Chondrocyte (in vitro differentiated cells): ENCODE measurements around the gene VAMP7. TPM values are rescaled to one million over a fixed set of nuclear protein-coding genes. Genes with fewer than 3 reads are reported as not detected.
"Not testable (repeated sequence)": the region's sequence is repeated elsewhere in the genome, so short reads cannot be mapped to it uniquely, and the experiment has no call there.

Experiments used
- DNase-seq: peaks from one replicate; pipeline ENCODE4 v3.0.0; 2021; ENCODE audit warnings: mixed read lengths, low spot score
- H3K27ac Mint-ChIP-seq: one replicate; pipeline ENCODE4 v1.8.0; 2021; ENCODE audit warnings: mild to moderate bottlenecking, moderate library complexity, mixed read lengths; ENCODE audit not compliant: unreplicated experiment
- H3K27me3 Mint-ChIP-seq: 2 replicates; pipeline ENCODE4 v1.8.0; 2021; ENCODE audit warnings: low read depth, mixed read lengths
- H3K36me3 Mint-ChIP-seq: 2 replicates; pipeline ENCODE4 v1.8.0; 2021; ENCODE audit warnings: low read depth, mixed read lengths
- H3K4me1 Mint-ChIP-seq: 2 replicates; pipeline ENCODE4 v1.8.0; 2021; ENCODE audit warnings: low read depth, mild to moderate bottlenecking, mixed read lengths
- H3K4me3 Mint-ChIP-seq: one replicate; pipeline ENCODE4 v1.8.0; 2021; ENCODE audit warnings: mild to moderate bottlenecking, moderate library complexity, mixed read lengths; ENCODE audit not compliant: unreplicated experiment
- H3K9me3 Mint-ChIP-seq: 2 replicates; pipeline ENCODE4 v1.8.0; 2021; ENCODE audit warnings: low read depth, mixed read lengths
- long read RNA-seq: library from polyadenylated mRNA; stranded (forward); transcript quantifications from one replicate; pipeline ENCODE4 v2.0.0, GENCODE V29; 2021
- total RNA-seq: library from RNA; stranded (reverse); gene quantifications from 3 replicates; pipeline ENCODE4 v1.2.1, GENCODE V29; 2021
- TF ChIP-seq, protein P1 (sequence below): fragments of 200-600 bp; sonication (generic); IDR thresholded peaks from 2 replicates; pipeline ENCODE4 v1.5.0; 2021; ENCODE audit warnings: antibody characterized with exemption, mild to moderate bottlenecking, moderate library complexity

The VAMP7 gene, protein sequence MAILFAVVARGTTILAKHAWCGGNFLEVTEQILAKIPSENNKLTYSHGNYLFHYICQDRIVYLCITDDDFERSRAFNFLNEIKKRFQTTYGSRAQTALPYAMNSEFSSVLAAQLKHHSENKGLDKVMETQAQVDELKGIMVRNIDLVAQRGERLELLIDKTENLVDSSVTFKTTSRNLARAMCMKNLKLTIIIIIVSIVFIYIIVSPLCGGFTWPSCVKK
- total RNA-seq, result 35.7 to 40.3 TPM (median 37.4 TPM) in 3 replicates
- long read RNA-seq, transcript VAMP7-202 (8 exons, 2,646 nt), result major isoform, 105 of 134 reads
- long read RNA-seq, transcript VAMP7-205 (8 exons, 742 nt), result minor isoform, 8 of 134 reads
- long read RNA-seq, partial matches to known transcripts, result 2 of 134 reads
- long read RNA-seq, other reads (novel, unspliced or antisense), result 10 of 134 reads

DNA sequence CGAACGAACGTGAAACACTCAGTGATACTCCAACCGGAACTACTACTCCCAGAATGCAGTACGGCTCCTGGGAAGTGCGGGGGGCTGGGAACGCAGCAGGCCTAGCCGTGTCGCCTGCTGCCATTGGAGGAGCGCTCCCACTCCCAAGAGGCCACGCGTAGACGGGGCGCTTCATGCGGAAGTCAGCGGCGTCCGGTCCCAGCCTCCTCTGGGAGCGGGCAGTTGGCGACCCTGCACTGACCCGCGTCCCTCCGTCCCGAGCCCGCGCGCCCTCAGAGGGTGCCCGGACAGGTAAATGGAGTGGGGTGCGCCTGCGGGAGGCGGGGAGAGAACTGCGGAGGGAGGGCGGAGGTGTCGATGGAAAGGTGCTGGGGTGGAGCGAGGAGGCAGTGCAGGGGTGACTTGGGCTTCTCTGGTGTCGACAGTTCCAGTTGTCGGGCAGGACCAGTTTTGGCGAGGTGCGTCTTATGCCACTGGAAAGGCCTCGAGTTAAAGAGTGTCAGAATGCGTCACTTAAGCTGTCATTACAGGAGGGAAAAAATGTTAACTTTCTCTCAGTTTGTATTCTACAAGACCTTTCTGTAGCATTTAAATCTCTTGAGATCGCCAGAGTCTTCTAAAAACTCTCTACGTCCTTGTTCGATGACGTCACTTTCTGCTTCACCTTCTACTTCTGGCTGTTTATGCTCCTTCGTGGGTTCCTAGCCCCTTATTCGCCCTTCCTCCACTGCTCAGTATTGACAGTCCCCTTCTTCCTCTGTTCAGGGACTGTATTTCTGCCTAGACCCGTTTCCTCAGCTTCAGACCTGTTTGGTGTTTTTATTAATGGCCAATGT is at the start of gene VAMP7:
Gene VAMP7, plus strand, starts transcription at position 188 of the 836 bp plus-strand sequence. CDS start 8,122 bp downstream, outside the sequence.
- Mint-ChIP-seq H3K27me3 (peaks cover 2% of the 10 kb centered on the region), H3K4me3 (peak within 1 kb of the TSS; percentile 87), H3K4me1 (peaks cover 18% of the 10 kb centered on the region), H3K36me3 (no peaks in the 10 kb centered on the region), H3K27ac (peak within 1 kb of the TSS; percentile 94), H3K9me3 (no peaks in the 10 kb centered on the region)
- TF ChIP-seq, protein P1, sequence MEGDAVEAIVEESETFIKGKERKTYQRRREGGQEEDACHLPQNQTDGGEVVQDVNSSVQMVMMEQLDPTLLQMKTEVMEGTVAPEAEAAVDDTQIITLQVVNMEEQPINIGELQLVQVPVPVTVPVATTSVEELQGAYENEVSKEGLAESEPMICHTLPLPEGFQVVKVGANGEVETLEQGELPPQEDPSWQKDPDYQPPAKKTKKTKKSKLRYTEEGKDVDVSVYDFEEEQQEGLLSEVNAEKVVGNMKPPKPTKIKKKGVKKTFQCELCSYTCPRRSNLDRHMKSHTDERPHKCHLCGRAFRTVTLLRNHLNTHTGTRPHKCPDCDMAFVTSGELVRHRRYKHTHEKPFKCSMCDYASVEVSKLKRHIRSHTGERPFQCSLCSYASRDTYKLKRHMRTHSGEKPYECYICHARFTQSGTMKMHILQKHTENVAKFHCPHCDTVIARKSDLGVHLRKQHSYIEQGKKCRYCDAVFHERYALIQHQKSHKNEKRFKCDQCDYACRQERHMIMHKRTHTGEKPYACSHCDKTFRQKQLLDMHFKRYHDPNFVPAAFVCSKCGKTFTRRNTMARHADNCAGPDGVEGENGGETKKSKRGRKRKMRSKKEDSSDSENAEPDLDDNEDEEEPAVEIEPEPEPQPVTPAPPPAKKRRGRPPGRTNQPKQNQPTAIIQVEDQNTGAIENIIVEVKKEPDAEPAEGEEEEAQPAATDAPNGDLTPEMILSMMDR, result no peak
- DNase-seq, result peak; percentile 95

DNA sequence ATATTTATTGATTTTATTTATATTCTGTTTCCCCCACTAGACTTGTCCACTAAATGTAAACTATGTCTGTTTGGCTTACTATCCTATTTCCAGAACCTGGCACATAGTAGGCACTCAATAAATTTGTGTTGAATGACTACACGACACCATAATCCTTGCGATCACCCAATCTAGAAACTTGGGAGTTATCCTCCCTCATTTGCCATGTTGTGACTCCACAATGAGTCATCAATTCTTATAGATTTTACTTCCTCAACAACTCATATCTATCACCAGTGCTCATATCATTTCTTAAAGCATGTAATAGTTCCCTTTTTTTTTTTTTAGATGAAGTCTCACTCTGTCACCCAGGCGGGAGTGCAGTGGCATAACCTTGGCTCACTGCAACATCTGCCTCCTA is 39.9 kb upstream of the VAMP7 start:
- H3K27ac Mint-ChIP-seq, result no peak overlapping the region
- TF ChIP-seq, protein P1, result no peak
- peaks cover 21% of the 10 kb centered on the region for H3K9me3 Mint-ChIP-seq
- no peaks in the 10 kb centered on the region for H3K36me3 Mint-ChIP-seq
- no peaks in the 10 kb centered on the region for H3K4me1 Mint-ChIP-seq
- H3K4me3 Mint-ChIP-seq, result no peak overlapping the region
- no peaks in the 10 kb centered on the region for H3K27me3 Mint-ChIP-seq
- DNase-seq, result no peak

DNA sequence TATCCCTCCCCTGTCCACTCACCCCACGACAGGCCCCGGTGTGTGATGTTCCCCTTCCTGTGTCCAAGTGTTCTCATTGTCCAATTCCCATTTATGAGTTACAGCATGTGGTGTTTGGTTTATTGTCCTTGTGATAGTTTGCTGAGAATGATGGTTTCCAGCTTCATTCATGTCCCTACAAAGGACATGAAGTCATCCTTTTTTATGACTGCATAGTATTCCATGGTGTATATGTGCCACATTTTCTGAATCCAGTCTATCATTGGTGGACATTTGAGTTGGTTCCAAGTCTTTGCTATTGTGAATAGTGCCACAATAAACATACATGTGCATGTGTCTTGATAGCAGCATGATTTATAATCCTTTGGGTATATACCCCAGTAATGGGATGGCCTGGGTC is 29.4 kb upstream of the VAMP7 start:
- H3K27ac Mint-ChIP-seq, H3K4me3 Mint-ChIP-seq, H3K36me3 Mint-ChIP-seq, DNase-seq, H3K4me1 Mint-ChIP-seq, H3K27me3 Mint-ChIP-seq: not testable (repeated sequence)
- peaks cover 19% of the 10 kb centered on the region for H3K9me3 Mint-ChIP-seq

DNA sequence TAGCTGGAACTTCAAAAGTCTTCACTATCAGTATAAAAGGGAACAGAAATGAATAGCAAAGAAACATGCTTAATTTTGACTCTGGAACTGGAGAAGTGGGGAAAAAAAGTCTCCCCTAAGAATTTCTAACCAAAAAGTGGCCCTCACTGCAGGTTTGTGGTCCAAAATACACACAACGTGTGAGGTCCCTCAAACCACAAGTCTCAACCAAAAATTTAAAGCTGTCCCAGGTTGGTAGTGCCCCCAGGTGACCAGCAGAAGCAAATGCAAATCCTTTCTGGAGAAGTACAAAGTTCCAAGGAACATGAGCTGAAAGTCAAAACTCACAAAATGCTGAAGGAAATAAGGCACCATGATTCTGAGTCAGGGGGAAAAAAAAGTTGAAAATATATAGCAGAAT is 23.6 kb upstream of the VAMP7 start:
- no peak for DNase-seq
- Mint-ChIP-seq H3K27ac (no peak overlapping the region), H3K4me3 (no peak overlapping the region), H3K4me1 (no peaks in the 10 kb centered on the region), H3K36me3 (no peaks in the 10 kb centered on the region), H3K9me3 (peaks cover 7% of the 10 kb centered on the region), H3K27me3 (peaks cover 3% of the 10 kb centered on the region)
- TF ChIP-seq, protein P1, result peak; percentile 57

DNA sequence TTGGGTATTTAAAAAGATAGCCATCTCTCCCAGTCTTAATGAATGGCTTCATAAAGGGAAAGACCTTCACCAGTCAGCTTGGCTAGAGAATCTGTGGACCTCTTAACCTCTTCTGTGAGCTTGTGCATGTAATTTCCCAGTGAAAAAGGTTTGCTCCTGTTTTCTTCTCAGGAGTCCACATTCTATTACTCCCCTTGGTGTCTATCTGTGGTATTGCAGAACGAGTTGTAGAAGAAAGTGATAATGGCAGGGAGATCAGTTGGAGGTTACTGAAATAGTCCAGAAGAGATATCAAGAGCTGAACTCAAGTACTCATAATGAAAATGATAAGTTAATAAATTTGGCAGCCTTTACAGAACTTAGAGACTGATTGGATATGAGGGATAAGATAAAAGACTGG is 16.5 kb upstream of the VAMP7 start:
- H3K4me3 Mint-ChIP-seq, result no peak overlapping the region
- peaks cover 16% of the 10 kb centered on the region for H3K9me3 Mint-ChIP-seq
- peaks cover 3% of the 10 kb centered on the region for H3K27me3 Mint-ChIP-seq
- no peak for DNase-seq
- H3K27ac Mint-ChIP-seq, result no peak overlapping the region
- TF ChIP-seq, protein P1, result peak; percentile 53
- H3K4me1 Mint-ChIP-seq, result no peaks in the 10 kb centered on the region
- no peaks in the 10 kb centered on the region for H3K36me3 Mint-ChIP-seq
